Vagina (tissue), 2 donors: ENCODE results near the gene KRTAP5-7. TPM values are rescaled to one million over a fixed set of nuclear protein-coding genes. Genes with fewer than 3 reads are reported as not detected.

Experiments used
- DNase-seq, 2 donors: peaks; one replicate each; pipeline ENCODE4 v3.0.0-alpha.2; 2017; ENCODE audit errors: extremely low spot score in 2 of 2
- H3K27ac ChIP-seq: fragments of 200-600 bp; sonication (generic); one replicate; pipeline ENCODE4 v1.5.1; 2019
- H3K27me3 ChIP-seq: fragments of 200-600 bp; sonication (generic); one replicate; pipeline ENCODE4 v1.5.1; 2019
- H3K36me3 ChIP-seq, 2 donors: fragments of 200-600 bp; sonication (generic); one replicate each; pipeline ENCODE4 v1.5.1; 2017 to 2019
- H3K4me1 ChIP-seq: fragments of 200-600 bp; sonication (generic); one replicate; pipeline ENCODE4 v1.5.1; 2019
- H3K4me3 ChIP-seq, 2 donors: fragments of 200-600 bp; sonication (generic); 1 replicate in 1 of 2; 2 replicates in 1 of 2; pipeline ENCODE4 v1.5.1; 2016 to 2019
- H3K9me3 ChIP-seq: fragments of 200-600 bp; sonication (generic); one replicate; pipeline ENCODE4 v1.5.1; 2019
- POLR2A ChIP-seq, 2 donors: fragments of 450-650 bp; IDR thresholded peaks; one replicate each; pipeline ENCODE4 v1.6.1; 2017; ENCODE audit warnings: antibody characterized with exemption in 2 of 2, mild to moderate bottlenecking in 2 of 2, moderate library complexity in 2 of 2
- POLR2AphosphoS5 ChIP-seq, 2 donors: sonication (generic); formaldehyde crosslinking; IDR thresholded peaks; one replicate each; pipeline ENCODE4 v1.9.0; 2017; ENCODE audit warnings: antibody characterized with exemption in 2 of 2, mild to moderate bottlenecking in 2 of 2, low read depth in 1 of 2; ENCODE audit not compliant: insufficient read depth in 1 of 2
- intact Hi-C: fragments of 100-400 bp; cut with DNase I; formaldehyde crosslinking; loops from one replicate; pipeline ENCODE4 v1.15.1; 2023
- total RNA-seq: library from RNA; depleted of rRNA; stranded (reverse); fragments of >200 nt; gene quantifications from one replicate; pipeline ENCODE4 v1.2.3, GENCODE V29; 2016
- TF ChIP-seq, protein P1 (sequence below), 3 experiments: fragments of 450-650 bp in 2 of 3; fragments of 200-600 bp in 1 of 3; sonication (generic) in 1 of 3; IDR thresholded peaks; one replicate each; pipeline ENCODE4 v1.5.1; 2017 to 2019; ENCODE audit warnings: antibody characterized with exemption in 3 of 3, mild to moderate bottlenecking in 2 of 3, moderate library complexity in 2 of 3

Gene KRTAP5-7
- total RNA-seq, 1 donor from 2014 or later = not detected

DNA sequence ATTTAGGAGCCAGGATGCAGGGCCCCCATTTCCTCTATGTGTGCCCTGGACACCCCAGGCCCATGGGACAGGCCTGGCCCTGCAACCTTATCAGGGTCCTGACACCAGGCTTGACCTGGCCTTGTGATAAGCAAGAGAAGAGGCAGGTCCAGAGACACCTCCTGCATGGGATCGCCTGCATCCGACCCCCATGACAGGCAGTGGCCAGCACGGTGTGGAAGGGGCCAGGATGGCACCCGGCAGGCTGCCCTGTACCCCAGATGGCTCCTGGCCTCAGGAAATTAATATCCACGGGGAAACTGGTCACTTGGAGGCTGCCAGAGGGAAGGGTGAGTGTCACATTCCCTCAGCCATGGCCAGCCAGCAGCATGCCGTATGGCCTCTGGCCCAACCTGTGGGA, 27.9 kb downstream of the KRTAP5-7 start:
- H3K9me3 ChIP-seq = no peaks in the 10 kb centered on the region
- intact Hi-C loops = no loop called here

DNA sequence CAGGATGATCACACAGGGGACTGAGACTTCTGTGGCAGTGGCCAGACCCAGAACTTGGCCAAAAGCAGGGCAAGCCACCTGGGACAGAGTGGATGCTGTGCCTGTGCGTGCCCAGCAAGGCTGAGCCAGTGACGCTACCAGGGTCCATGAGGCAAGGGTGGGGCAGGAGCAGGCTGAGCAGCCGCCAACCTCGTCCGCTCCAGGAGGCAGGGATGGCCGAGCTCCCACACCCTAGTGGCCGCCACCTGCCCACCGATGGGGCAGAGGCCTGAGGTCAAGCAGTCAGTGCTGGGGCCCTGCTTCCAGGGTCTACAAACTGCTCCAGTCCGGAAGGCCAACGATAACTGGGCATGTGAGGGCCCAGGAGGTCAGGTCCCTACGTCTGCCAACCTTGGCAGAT, 28.4 kb downstream of the KRTAP5-7 start:
- Histone ChIP-seq H3K4me1 (no peaks in the 10 kb centered on the region), H3K27me3 (no peaks in the 10 kb centered on the region), H3K9me3 (no peaks in the 10 kb centered on the region), H3K4me3 (no peak overlapping the region), H3K27ac (no peak overlapping the region), H3K36me3 (no peaks in the 10 kb centered on the region)
- DNase-seq = no peak
- intact Hi-C loops = no loop called here
- no peak for TF ChIP-seq POLR2A (IDR thresholded peaks at IDR 0.05)
- no peak for TF ChIP-seq POLR2AphosphoS5 (IDR thresholded peaks at IDR 0.05; ENCODE audit: insufficient read depth in 1 of 2, low read depth in 1 of 2)
- TF ChIP-seq, protein P1, sequence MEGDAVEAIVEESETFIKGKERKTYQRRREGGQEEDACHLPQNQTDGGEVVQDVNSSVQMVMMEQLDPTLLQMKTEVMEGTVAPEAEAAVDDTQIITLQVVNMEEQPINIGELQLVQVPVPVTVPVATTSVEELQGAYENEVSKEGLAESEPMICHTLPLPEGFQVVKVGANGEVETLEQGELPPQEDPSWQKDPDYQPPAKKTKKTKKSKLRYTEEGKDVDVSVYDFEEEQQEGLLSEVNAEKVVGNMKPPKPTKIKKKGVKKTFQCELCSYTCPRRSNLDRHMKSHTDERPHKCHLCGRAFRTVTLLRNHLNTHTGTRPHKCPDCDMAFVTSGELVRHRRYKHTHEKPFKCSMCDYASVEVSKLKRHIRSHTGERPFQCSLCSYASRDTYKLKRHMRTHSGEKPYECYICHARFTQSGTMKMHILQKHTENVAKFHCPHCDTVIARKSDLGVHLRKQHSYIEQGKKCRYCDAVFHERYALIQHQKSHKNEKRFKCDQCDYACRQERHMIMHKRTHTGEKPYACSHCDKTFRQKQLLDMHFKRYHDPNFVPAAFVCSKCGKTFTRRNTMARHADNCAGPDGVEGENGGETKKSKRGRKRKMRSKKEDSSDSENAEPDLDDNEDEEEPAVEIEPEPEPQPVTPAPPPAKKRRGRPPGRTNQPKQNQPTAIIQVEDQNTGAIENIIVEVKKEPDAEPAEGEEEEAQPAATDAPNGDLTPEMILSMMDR (IDR thresholded peaks at IDR 0.05) = no peak

More for the DNA sequence above, 27.9 kb downstream of the KRTAP5-7 start:
- Histone ChIP-seq H3K27ac (no peak overlapping the region), H3K27me3 (no peaks in the 10 kb centered on the region), H3K36me3 (no peaks in the 10 kb centered on the region), H3K4me1 (no peaks in the 10 kb centered on the region), H3K4me3 (no peak overlapping the region)
- TF ChIP-seq POLR2A (IDR thresholded peaks at IDR 0.05) (no peak), POLR2AphosphoS5 (IDR thresholded peaks at IDR 0.05; ENCODE audit: insufficient read depth in 1 of 2, low read depth in 1 of 2) (no peak)
- TF ChIP-seq, protein P1 (IDR thresholded peaks at IDR 0.05) = no peak
- DNase-seq = no peak

DNA sequence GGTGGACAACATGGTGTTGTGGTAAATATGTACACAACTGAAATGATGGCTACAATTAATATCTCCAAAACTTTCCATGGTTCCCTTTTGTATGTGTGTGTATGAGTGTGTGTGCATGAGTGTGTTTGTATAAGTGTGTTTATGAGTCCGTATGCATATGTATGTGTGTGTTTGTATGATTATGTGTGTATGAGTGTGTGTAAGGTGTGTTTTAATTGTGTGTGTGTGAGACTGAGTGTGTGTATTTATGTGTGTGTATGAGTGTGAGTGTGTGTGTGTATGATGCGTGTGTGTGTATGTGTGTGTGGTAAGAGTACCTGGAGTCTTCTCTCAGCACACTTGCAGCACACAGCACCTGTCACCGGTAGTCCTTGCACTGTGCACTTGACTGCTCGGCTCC, 29.0 kb downstream of the KRTAP5-7 start:
- TF ChIP-seq POLR2A (IDR thresholded peaks at IDR 0.05) (no peak), POLR2AphosphoS5 (IDR thresholded peaks at IDR 0.05; ENCODE audit: insufficient read depth in 1 of 2, low read depth in 1 of 2) (no peak)
- TF ChIP-seq, protein P1 (IDR thresholded peaks at IDR 0.05) = no peak
- intact Hi-C loops = no loop called here
- H3K9me3 ChIP-seq = no peaks in the 10 kb centered on the region
- no peaks in the 10 kb centered on the region for H3K27me3 ChIP-seq
- no peaks in the 10 kb centered on the region for H3K4me1 ChIP-seq
- DNase-seq = no peak
- H3K4me3 ChIP-seq = no peak overlapping the region
- no peak overlapping the region for H3K27ac ChIP-seq
- no peaks in the 10 kb centered on the region for H3K36me3 ChIP-seq

DNA sequence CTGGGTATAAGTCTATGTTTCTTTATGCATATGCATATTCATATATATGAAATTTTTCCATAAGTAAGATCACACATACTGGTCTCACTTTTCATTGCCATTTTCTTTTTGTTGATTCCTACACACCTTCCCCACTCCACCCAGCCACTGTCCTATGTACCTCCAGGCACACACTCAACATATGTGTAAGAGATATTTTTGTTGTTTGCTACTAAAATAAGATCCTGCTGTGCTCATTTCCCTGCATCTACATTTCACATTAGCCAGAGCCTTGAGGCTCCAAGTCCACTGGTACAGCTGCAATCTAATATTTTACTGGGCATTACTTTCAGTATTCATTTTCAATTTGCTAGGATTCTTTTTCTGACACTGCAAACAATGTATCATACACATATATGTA, 30.2 kb downstream of the KRTAP5-7 start:
- H3K4me1 ChIP-seq = no peaks in the 10 kb centered on the region

DNA sequence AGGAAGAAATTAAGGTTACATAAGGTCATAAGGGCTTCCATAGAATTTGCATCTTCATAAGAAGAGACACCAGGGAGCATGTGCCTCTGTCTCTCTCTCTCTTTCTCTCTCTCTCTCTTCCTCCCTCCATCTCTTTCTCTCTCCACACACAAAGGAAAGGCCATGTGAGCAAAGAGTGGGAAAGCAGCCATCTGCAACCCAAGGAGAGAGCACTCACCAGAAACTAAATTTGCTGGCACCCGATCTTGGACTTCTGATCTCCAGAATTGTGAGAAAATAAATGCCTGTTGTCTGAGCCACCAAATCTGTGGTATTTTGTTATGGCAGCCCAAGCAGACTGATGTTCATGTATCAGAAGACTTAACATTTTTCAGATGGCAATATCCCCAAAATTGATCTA, 31.9 kb downstream of the KRTAP5-7 start:
- no peak for TF ChIP-seq POLR2AphosphoS5 (IDR thresholded peaks at IDR 0.05; ENCODE audit: insufficient read depth in 1 of 2, low read depth in 1 of 2)
- TF ChIP-seq POLR2A (IDR thresholded peaks at IDR 0.05) = no peak
- TF ChIP-seq, protein P1 (IDR thresholded peaks at IDR 0.05) = no peak
- H3K27me3 ChIP-seq = no peaks in the 10 kb centered on the region
- no peak overlapping the region for H3K4me3 ChIP-seq
- intact Hi-C loops = no loop called here
- H3K4me1 ChIP-seq = no peaks in the 10 kb centered on the region
- H3K36me3 ChIP-seq = no peaks in the 10 kb centered on the region
- H3K27ac ChIP-seq = no peak overlapping the region
- DNase-seq = no peak
- no peaks in the 10 kb centered on the region for H3K9me3 ChIP-seq

More for the DNA sequence above, 30.2 kb downstream of the KRTAP5-7 start:
- DNase-seq = no peak
- intact Hi-C loops = no loop called here
- H3K36me3 ChIP-seq = no peaks in the 10 kb centered on the region
- TF ChIP-seq POLR2AphosphoS5 (IDR thresholded peaks at IDR 0.05; ENCODE audit: insufficient read depth in 1 of 2, low read depth in 1 of 2) = no peak
- no peak for TF ChIP-seq POLR2A (IDR thresholded peaks at IDR 0.05)
- TF ChIP-seq, protein P1 (IDR thresholded peaks at IDR 0.05) = no peak
- H3K27me3 ChIP-seq = no peaks in the 10 kb centered on the region
- H3K4me3 ChIP-seq = no peak overlapping the region
- no peaks in the 10 kb centered on the region for H3K9me3 ChIP-seq
- no peak overlapping the region for H3K27ac ChIP-seq
